C4-2B (cell line): Measurements from ENCODE around the gene RORB.

Experiments
- CTCF ChIP-seq: fragments of 450-650 bp; conservative IDR thresholded peaks from 2 replicates; pipeline ENCODE4 v1.5.1; 2017; ENCODE audit warnings: mild to moderate bottlenecking
- ZFX ChIP-seq: fragments of 450-650 bp; IDR thresholded peaks from 2 replicates; pipeline ENCODE4 v1.6.1; 2017

GRCh38 chr9:74487395-74487794 lies 9.7 kb upstream of the RORB start:
- no peak for TF ChIP-seq CTCF
- no peak for TF ChIP-seq ZFX
